HAP-1 (cell line): ENCODE measurements around the gene MORC1.

Source experiments
- DNase-seq, 2 experiments: peaks; one replicate each; pipeline ENCODE4 v3.0.0-alpha.2; 2016 to 2020; ENCODE audit warnings: low spot score in 2 of 2
- H3K27me3 ChIP-seq: fragments of 250-450 bp; sonication (Bioruptor Pico); 2 replicates; pipeline ENCODE4 v1.5.1; 2020; ENCODE audit warnings: low read depth, mild to moderate bottlenecking, moderate library complexity
- H3K36me3 ChIP-seq: fragments of 250-450 bp; sonication (Bioruptor Pico); replicated peaks from 2 replicates; pipeline ENCODE4 v1.5.1; 2020; ENCODE audit warnings: mild to moderate bottlenecking
- H3K4me1 ChIP-seq: fragments of 250-450 bp; sonication (Bioruptor Pico); 2 replicates; pipeline ENCODE4 v1.5.1; 2020; ENCODE audit warnings: mild to moderate bottlenecking
- H3K4me3 ChIP-seq: fragments of 250-450 bp; sonication (Bioruptor Pico); 2 replicates; pipeline ENCODE4 v1.5.1; 2020; ENCODE audit warnings: mild to moderate bottlenecking, moderate library complexity
- H3K9me3 ChIP-seq: fragments of 250-450 bp; sonication (Bioruptor Pico); 2 replicates; pipeline ENCODE4 v1.5.1; 2020; ENCODE audit warnings: mild to moderate bottlenecking, moderate library complexity
- in situ Hi-C: fragments of 300-500 bp; cut with MboI; formaldehyde crosslinking; loops from 3 replicates; pipeline ENCODE4 v1.14.3; 2020; ENCODE audit warnings: low sequenced_read_pairs, inconsistent platforms, mixed read lengths

The MORC1 gene

DNA sequence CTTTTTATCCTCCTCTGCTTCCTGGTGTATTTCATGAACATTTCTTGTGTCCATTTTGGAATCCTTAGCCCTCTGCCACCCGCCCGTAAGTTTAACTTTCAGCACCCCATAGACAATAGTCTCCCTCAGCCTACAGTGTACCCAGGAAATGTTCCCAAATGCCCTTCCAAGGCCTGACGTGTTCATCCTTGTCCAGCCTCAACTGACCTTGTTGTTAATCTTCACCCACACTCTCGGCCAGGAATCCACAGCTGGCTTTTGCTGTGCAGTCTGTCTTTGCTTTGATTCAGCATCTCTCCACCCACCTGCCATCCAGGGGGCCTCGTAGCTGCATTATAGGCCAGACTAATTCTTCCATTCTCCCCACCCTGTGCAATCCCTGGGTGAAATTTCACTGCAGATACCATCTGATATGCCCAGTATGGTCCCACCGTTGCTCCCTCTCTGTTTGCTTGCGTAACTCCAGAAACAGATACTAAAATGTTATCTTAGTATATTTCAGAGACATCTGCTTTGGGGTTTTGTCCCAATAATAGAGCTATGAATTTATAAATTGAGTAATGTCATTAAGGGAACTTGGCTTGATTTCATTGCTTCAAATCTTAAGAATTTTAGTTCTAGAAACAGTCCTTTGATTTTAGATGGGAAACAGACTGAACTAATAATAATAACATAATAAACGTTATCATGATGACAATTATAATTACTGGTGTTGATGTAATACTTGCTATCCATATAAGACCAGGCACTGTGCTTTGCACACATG is 180.8 kb downstream of the MORC1 start:
- Histone ChIP-seq H3K36me3 (no peaks in the 10 kb centered on the region), H3K4me3 (no peak overlapping the region), H3K27me3 (no peaks in the 10 kb centered on the region), H3K4me1 (no peaks in the 10 kb centered on the region), H3K9me3 (no peaks in the 10 kb centered on the region)
- DNase-seq: no peak
- in situ Hi-C loops: no loop called here

DNA sequence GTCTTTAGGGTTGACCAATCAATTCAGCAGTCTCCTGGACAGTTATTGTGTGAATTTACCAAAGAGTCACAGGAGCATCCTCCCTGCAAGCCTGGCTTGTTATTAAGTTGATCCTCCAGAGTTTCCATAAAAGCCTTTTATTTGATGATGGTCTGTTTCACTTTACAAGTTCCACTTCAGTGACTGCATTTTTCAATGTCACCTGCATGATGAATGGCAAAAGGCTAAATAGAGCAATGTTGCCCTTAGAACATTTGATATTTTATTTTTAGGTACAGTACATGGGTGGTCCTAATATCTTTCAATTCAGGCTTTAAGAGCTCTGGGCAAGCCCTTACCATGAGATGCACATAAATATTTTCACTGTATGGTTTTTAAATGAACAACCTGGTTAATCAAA is 186.9 kb downstream of the MORC1 start:
- no peak for DNase-seq
- in situ Hi-C loops: no loop called here
- no peaks in the 10 kb centered on the region for H3K4me1 ChIP-seq
- H3K9me3 ChIP-seq: no peaks in the 10 kb centered on the region
- H3K36me3 ChIP-seq: no peaks in the 10 kb centered on the region
- no peak overlapping the region for H3K4me3 ChIP-seq
- no peaks in the 10 kb centered on the region for H3K27me3 ChIP-seq

DNA sequence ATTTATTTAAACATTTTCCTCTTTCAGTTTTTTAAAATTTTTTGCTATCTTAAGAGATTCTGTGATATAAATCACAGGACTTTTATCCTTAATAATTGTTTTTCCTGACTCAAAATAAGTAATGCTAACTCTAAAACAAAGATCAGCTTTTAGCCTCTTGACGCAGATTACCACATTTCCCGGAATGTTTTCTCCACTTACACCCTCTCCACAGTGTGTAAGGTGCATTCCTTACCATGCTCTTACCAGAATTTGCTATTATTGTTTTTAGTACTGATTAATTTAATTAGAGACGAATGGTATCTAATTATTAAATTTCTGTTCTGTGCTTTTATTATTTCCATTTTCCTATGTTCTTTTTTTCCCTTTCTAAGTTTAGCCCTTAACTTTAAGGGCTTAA is 199.1 kb downstream of the MORC1 start:
- Histone ChIP-seq H3K4me1 (no peaks in the 10 kb centered on the region), H3K4me3 (no peak overlapping the region), H3K36me3 (no peaks in the 10 kb centered on the region), H3K9me3 (no peaks in the 10 kb centered on the region), H3K27me3 (peaks cover 2% of the 10 kb centered on the region; the same call in 1 of the 2 replicates)
- no peak for DNase-seq
- in situ Hi-C loops: loop anchor here (10.0 to 25.0 kb wide), 2 partner anchors 244 to 432 kb away; no protein-coding TSS in a partner anchor

DNA sequence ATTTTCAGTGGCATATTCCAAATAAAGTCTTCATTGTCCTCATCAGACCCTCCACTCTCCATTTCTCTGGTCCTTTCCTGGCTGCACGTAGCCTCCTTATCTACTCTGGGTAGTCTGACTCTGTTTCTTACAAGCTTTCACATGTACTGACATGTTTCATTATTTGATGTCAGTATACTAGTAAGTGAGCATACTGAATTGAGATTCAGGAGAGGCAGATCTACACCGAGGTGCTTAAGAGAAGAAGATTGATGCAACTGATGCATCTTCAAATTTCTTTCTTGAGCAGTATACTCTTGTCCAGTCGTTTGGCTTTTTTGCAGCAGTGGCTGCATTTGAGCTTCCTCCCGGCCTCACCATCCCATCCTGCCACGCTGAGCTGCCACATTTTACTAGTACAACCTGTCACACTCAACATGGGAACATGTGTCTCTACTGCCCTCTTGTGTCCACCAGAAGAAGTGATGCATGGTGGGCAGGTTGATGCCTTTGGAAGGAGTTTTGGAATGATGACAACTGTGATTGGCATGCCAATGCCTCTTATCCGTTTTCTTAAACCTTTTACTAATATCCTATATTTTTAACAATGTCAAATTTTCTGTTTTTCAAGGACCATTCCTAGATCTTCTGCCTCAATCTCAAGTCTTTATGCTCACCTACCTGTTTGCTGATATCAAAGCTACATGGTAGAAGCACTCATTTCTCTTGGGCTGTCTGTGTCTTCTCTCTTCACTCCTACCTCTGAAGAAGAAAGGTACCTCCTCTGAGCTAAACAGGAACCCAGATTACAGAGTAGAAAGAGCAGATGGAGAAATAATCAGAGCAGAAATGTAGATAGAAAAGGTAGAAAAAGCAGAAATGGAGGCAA is 202.9 kb downstream of the MORC1 start:
- H3K36me3 ChIP-seq: no peaks in the 10 kb centered on the region
- no peaks in the 10 kb centered on the region for H3K9me3 ChIP-seq
- in situ Hi-C loops: loop anchor here (10.0 to 25.0 kb wide), 2 partner anchors 240 to 428 kb away; no protein-coding TSS in a partner anchor
- DNase-seq: peak; percentile 69 to 80
- H3K4me1 ChIP-seq: no peaks in the 10 kb centered on the region
- H3K4me3 ChIP-seq: no peak overlapping the region
- H3K27me3 ChIP-seq: peaks cover 2% of the 10 kb centered on the region; the same call in 1 of the 2 replicates

DNA sequence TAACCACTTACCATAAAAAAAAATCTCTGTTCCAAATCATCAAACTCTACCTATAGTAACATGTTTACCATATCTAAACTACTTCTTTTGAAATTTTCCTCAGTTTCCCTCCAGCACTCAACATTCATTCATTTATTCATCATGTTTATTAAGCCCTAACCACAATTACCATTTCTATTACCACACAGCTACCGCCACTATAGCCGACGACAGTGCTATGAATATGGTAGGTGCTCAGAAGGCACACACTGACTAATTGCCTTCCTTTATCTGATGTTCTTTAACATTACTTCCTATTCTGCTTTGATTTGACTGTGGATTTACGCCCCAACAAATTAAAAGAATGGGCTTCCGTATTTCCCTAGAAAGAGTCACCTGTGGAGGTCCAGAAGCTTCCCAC is 208.1 kb downstream of the MORC1 start:
- no peak for DNase-seq
- Histone ChIP-seq H3K36me3 (no peaks in the 10 kb centered on the region), H3K27me3 (no peaks in the 10 kb centered on the region), H3K4me3 (no peak overlapping the region), H3K9me3 (no peaks in the 10 kb centered on the region), H3K4me1 (no peaks in the 10 kb centered on the region)
- in situ Hi-C loops: loop anchor here (10.0 to 25.0 kb wide), 2 partner anchors 235 to 422 kb away; no protein-coding TSS in a partner anchor
